Measurements from ENCODE around the gene CYFIP1. TPM values are rescaled to one million over a fixed set of nuclear protein-coding genes. Genes with fewer than 3 reads are reported as not detected.

CYFIP1 gene
- total RNA-seq, 1 donor from 2014 or later = 53.9 TPM

GRCh38 chr15:22867886-22868285 is 112.3 kb downstream of the CYFIP1 start:
- DNase-seq = no peak

DNA sequence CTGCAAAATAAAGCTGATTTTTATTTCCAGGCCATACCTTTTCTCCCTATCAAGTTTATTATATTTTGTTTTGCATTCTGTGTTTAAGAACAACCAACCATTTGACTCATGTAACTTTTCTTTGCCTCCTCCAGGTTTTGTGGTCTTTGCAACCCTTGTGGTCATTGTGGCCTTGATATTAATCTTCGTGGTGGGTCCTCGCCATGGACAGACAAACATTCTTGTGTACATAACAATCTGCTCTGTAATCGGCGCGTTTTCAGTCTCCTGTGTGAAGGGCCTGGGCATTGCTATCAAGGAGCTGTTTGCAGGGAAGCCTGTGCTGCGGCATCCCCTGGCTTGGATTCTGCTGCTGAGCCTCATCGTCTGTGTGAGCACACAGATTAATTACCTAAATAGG is 114.1 kb downstream of the CYFIP1 start:
- no peak for DNase-seq

DNA sequence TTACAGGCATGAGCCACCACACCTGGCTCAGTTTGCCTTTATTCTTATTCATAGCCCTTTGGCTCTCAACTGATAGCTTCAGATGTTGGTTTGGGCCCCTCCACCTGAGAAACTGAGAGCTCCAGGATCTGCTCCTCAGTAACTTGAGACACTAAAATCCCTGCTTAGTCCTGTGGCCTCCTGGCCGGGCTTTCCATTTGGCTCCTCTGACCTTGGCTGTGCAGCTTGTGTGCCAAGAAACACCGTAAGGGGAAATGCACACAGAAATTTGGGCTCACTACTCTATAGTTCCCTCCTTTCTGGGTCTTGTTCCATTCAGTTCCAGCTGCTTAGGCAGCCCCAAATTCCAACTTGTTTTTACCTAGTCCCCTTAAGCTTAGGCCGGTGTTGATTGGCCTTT is 116.8 kb downstream of the CYFIP1 start:
- DNase-seq = no peak

GRCh38 chr15:22861161-22861560 is 119.0 kb downstream of the CYFIP1 start:
- DNase-seq = no peak

DNA sequence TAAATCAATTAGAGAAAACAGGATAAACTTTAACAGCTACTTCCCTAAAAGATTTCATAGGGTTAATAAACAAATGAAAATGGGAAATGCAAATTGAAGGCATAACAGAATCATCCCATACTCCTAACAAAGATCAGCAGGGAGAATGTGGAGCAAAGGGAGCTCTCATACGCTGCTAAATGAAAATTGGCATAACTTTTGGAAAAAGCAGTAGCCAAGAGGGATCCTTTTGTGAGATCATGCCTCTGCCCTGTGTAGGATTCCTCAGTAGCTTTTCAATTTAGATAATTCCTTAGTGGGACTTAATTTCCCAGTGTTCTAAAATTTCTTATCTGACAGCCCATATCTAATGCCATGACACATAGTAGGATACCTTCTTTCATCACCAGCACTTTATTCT is 123.5 kb downstream of the CYFIP1 start:
- DNase-seq = no peak

DNA sequence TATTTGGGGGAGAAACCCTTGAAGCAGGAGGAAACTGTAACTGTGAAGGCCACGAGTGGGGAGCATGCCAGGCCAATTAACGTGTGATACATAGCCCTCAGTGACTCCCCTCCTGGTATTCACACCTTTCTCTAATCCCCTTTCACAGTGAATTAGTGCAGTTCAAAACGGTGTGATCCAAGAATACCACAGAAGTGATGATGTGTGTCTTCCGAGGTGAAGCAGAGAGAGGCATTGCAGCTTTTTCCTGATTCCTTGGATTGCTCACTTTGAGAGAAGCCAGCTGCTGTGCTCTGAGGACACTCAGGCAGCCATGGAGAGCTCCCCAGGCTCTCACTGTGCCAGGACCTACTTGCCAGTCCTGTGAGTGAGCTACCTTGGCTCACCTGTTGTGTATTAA is 124.4 kb downstream of the CYFIP1 start:
- DNase-seq = no peak

GRCh38 chr15:22851513-22851912 is 128.7 kb downstream of the CYFIP1 start:
- DNase-seq = no peak

DNA sequence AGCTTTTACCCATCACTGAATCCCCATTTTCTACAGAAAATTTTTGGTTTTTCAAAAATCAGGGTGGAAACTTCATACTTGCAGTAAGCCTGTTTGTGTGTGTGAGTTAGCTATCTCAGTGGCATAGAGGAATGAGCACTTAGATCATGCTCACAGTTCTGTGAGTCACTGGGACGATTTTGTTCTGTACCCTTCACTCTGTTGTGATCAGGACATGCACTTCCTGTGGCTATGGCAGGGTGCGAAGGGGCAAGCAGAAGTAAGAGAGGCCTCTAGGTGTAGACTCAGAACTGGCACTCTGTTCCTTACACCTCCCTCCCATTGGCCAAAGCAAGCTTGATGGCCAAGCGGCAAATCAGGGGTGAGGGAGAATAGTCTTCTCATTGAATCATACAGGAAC is 130.1 kb downstream of the CYFIP1 start:
- DNase-seq = peak; percentile 42

- no peak for DNase-seq
These were observed 134.1 kb downstream of the CYFIP1 start for GRCh38 chr15:22846073-22846472.

DNA sequence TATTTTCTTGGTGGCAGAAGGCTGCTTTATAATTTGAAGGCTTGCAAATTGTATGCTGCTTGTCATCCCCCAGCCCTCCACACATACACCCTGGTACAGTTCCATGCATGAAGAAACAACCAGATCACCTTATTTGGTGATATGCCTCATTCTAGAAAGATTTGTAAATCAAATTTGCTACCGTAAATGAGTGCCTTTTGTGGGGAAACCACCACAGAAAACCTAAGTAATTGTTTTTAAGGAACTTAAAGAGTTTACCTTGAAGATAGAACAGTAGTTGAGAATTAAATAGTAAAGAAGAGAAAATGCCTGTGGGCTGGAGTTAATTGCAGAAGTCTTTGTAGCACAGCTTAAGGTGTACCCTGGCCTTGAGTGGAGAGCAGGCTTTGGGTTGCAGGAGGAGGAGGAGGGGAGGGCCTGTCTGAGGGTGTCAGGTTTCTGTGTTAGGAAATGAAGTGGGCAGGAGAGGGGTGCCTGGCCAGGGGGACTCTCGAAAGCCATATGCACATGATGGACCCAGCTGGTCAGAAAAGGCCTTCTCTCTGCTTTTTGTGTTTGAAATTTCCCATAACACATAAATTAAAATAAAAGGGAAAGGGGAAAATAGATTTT is 134.8 kb downstream of the CYFIP1 start:
- no peak for DNase-seq

GRCh38 chr15:22844421-22845288 is 135.5 kb downstream of the CYFIP1 start:
- DNase-seq = no peak

DNA sequence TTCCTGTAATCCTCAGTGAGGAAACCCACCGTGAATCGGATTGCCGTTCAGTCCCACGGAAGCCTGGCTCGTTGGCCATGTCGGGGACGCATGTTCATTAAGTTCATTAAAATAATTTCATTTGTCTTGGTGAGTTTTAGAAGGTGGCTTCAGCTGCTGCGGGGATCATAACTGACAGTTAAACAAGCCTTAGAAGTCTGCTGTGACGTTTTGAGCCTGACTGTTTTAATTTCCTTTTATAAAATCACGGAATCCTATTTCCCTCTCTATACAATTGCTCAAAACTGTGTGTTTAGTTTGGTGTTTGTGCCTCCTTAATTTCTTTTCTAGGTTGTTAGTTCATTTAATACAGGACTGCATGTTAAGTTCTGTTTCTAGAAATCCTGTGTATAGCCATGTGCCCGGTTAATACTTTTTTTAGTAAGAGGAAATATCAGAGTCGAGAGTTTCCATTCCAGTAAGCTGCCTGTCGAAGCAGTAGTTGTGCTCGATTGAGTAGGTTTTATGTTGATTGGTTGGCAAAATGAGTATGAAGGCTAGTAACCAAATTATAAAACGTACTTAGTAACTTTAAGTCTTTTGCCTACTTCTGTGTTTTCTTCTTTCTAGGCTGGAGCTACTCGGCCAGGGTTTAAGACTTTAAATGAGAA is 141.0 kb downstream of the CYFIP1 start:
- DNase-seq = peak; percentile 29

DNA sequence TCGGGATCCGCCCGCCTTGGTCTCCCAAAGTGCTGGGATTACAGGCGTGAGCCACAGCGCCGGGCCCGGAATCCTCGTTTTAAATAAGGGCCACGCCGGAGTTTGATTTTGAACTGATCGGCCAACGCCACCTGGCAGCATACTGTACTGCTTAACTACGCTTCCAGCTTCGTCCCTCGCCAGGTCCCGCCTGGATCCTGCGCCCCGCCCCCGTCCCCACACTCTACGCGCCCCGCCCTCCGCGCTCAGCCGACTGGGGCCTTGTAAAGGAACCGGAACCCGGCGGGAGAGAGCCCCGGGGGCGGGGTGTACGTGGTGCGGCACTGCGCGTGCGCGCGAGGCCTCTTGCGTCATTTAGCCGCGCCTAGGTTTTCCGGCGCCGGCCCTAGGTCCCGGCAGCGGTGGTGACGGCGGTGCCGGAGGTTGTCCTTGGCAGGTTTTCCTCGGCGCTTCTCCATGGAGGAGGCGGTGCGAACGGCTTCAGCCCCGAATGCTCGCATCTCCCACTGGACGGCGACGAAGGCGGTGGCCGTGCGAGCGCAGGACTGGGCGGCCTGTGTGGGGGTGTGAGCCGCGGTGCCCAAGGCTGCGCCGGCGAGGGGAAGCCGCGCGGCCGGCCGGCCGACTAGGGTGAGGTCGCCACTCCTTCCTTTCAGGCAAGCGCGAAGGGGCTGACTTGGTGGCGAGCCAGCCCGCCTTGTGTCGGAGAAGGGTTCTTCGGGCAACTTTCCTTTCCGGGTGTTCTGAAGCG is 141.7 kb downstream of the CYFIP1 start, which contains the start of gene NIPA2:
TSS of gene NIPA2 (plus strand) at position 375 of the 751 bp plus-strand sequence. CDS start 13,066 bp downstream, outside the sequence.
- peak; percentile 99 for DNase-seq

GRCh38 chr15:22831473-22831872 is 148.7 kb downstream of the CYFIP1 start:
- no peak for DNase-seq

GRCh38 chr15:22827125-22827524 is 153.0 kb downstream of the CYFIP1 start:
- DNase-seq = no peak

- no peak for DNase-seq
These were observed 156.6 kb downstream of the CYFIP1 start for GRCh38 chr15:22823495-22824128.

GRCh38 chr15:22819651-22820050 is 160.5 kb downstream of the CYFIP1 start:
- DNase-seq = no peak

Other genes starting within 250 kb of the CYFIP1 start
- gene NIPA1, start 193.7 kb downstream of the CYFIP1 start, total RNA-seq = 8.5 and 17.1 TPM in 2 replicates
- gene NIPA2, start 141.7 kb downstream of the CYFIP1 start, total RNA-seq = 40.8 and 110 TPM in 2 replicates
- 7.0 and 25.8 TPM in 2 replicates for gene TUBGCP5, start 59.2 kb upstream of the CYFIP1 start, total RNA-seq
- gene GOLGA6L1, start 156.5 kb upstream of the CYFIP1 start, total RNA-seq = not detected in 2 replicates